Forelimb muscle (tissue), 1 donor: Measurements from ENCODE around the gene FKBP11. TPM values are rescaled to one million over a fixed set of nuclear protein-coding genes. Genes with fewer than 3 reads are reported as not detected.

Source experiments
- DNase-seq: peaks from one replicate; pipeline ENCODE4 v3.0.0-alpha.2; 2013; ENCODE audit warnings: low read depth
- polyA plus RNA-seq: library from polyadenylated mRNA; unstranded; fragments of 120-200 nt; gene quantifications from one replicate; pipeline ENCODE4 v1.2.1, GENCODE V29; 2013; ENCODE audit not compliant: insufficient read length

FKBP11 gene
- polyA plus RNA-seq, 1 donor = 19.7 TPM

- peak; percentile 93 for DNase-seq
Observed at GRCh38 chr12:48956279-48957140, 31.2 kb upstream of the FKBP11 start.

DNA sequence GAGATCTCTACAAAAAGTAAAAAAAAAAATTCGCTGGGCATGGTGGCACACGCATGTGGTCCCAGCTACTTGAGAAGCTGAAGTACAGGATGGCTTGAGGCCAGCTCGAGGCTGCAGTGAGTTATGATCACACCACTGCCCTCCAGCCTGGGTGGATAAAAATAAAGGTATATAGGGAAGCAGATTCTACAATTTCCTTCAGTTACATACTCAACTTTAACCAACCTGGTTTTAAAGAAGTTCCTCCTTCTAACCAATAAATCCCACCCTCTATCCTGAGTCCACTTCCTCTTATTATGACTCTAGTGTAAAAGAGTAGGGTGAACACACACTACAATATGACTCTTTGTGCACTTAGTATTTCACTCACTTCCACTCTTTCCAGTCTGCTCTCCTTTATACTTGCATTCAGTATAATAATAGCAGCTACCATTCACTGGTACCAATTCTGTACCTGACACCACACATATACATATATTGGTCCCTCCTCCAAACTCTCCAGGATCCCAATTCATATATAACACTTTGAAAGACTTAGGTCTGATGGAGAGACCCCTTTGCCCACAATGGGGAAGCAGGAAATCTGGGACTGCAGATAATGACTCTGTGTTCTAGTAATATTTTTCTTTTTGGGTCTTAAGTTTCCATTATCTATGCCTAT, 29.7 kb upstream of the FKBP11 start:
- no peak for DNase-seq

GRCh38 chr12:48954061-48954460, 28.8 kb upstream of the FKBP11 start:
- DNase-seq = no peak

DNA sequence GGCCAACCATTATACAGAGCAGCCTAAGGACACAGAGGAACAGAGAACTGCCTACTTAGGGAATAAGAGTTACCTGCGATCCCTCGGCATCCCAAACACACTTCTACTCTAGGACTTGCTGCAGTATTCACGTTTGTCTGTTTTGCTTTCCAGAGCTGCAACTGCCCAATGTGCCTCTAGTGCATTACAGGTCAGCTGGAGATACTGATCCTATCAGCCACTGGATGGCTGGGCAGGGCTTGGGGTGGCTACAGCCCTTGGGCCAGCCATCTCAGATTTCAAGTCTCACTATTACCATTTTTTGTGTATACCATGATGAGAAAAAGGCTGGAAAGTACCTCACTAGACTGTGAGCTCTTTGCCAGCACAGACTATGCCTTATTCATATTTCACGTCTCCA, 27.4 kb upstream of the FKBP11 start:
- DNase-seq = no peak

DNA sequence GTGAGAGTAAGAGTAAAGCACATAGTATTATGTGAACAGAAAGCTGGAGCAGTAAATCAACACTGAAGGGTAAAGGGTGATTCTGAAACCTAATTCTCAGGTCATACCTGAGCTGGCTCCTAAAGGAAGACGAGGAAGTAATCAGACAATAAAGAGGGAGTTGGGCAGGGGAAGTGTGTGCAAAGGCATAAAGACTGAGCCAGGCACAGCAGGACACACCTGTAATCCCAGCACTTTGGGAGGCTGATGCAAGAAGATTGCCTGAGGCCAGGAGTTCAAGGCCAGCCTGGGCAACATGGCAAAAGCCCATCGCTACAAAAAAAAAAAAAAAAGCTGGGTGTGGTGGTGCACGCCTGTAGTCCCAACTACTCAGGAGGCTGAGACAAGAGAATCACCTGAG, 22.4 kb upstream of the FKBP11 start:
- no peak for DNase-seq

- DNase-seq = no peak
Observed at GRCh38 chr12:48946943-48947342, 21.7 kb upstream of the FKBP11 start.

- no peak for DNase-seq
Observed at GRCh38 chr12:48946205-48946604, 20.9 kb upstream of the FKBP11 start.

GRCh38 chr12:48943221-48943620, 17.9 kb upstream of the FKBP11 start:
- DNase-seq = no peak

DNA sequence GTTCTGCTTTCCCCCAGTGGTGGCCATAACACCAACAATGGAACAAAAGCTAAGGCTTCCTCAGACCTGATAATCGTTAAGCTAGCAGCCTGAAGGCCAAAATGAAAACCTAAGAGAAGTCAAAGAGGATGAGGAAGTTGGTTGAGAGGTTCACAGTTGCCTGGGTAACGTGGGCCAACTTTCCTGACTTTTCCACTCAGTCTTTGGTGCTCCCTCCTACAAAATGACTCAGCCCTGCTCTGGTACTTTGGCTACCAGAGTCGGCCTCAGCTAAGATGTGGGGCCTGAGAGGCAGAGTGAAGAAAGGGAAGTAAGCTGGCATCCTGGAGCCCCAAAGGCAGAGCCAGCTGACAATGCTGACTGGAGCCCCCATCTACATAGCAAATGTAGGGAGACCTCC, 14.9 kb upstream of the FKBP11 start:
- DNase-seq = no peak

GRCh38 chr12:48938805-48939204, 13.5 kb upstream of the FKBP11 start:
- no peak for DNase-seq

DNA sequence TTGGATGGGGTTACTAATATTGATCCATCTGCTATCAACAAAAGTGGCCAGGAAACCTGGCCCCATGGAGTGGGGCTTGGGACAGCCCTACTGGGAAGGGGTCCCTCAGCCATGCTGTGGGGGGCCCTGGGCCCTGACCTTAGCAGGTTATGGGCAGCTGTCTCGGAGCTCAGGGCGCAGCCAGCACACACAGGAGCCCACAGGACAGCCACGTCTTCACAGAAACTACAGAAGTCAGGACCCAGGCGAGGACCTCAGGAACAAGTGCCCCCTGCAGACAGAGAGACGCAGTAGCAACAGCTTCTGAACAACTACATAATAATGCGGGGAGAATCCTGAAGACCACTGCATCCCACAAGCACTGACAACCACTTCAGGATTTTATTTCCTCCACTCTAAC, 11.9 kb upstream of the FKBP11 start:
- DNase-seq = no peak

DNA sequence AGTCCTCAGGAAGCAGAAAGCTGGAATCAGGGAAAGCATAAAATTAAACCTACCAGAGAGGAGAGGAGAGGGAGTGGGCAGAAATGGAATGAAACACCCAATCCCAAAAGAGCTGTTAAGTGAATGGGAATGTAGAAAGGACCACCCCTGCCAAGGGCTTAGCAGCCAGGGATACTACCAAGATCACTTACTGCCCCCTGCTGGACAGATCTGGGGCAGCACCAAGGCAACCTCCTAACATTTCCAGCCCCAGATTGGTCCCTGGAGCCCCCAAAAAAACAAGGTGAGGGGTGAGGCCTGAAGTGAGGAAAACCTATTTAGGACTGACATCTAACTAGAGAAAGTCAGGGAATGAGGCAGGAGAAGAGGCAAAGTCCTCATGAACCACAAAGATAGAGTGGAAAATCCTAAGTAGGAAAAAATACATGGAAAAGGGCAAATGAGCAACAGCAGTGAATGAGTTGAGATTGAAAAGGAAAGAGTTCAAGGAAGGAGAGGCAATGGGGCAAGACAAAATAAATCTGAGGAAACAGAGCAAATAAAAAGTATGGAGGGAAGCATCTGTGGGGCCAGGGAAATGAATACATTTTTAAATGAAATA, 11.2 kb upstream of the FKBP11 start:
- peak; percentile 29 for DNase-seq

- DNase-seq = no peak
Observed at GRCh38 chr12:48934312-48934706, 9.0 kb upstream of the FKBP11 start.

DNA sequence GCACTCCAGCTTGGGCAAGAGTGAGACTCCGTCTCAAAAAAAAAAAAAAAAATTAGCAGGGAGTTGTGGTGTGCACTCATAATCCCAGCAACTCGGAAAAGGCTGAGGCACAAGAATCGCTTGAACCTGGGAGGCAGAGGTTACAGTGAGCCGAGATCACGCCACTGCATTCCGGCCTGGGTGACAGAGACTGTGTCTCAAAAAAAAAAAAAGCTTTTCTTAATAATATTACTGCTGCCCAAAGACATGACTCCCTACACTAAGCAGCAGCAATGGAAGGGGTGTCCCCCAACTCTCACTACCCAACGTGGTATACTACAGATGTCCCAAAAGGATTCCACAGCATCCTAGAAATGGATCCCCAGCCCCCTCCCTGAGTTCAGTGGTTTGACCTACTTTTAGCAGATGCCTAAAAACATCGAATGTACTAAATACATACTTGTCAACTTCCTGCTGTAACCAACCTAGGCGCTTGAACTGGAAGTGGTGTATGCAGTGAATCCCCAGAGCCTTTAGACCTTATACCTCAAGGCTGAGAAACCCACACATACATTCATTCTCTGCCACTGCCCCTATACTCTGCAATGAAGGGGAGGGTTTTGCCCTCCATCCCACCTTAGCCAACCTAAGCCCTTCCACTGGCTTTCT, 8.5 kb upstream of the FKBP11 start:
- no peak for DNase-seq

GRCh38 chr12:48932878-48933277, 7.6 kb upstream of the FKBP11 start:
- DNase-seq = no peak

DNA sequence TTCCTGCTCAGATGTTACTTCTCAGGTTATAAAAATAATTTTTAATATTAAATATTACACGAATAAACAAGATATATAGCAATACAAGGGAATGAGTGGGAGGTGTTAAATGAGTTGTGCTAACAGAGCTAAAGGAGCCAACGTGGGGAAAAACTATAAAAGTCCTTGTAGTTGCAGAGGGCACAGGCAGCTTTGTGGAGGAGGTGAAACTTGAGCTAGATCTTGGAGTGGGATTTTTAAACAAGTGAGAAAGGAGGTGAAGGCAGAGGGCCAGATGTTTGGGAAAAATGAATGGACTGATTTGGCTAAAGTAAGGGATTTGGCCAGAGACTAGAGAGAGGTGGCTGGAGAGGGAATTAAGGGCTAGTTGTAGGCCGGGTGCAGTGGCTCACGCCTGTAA, 5.2 kb upstream of the FKBP11 start:
- DNase-seq = no peak

- DNase-seq = no peak
Observed at GRCh38 chr12:48929551-48929950, 4.3 kb upstream of the FKBP11 start.

- no peak for DNase-seq
Observed at GRCh38 chr12:48927261-48927660, 2.0 kb upstream of the FKBP11 start.

GRCh38 chr12:48924617-48925303, 532 bp downstream of the FKBP11 start:
- no peak for DNase-seq

GRCh38 chr12:48923117-48923516, 2.2 kb downstream of the FKBP11 start:
- DNase-seq = no peak

GRCh38 chr12:48917857-48918537, 7.3 kb downstream of the FKBP11 start:
- no peak for DNase-seq
